Fibroblast of villous mesenchyme (primary cell): Measurements from ENCODE around the gene ROPN1L. TPM values are rescaled to one million over a fixed set of nuclear protein-coding genes. Genes with fewer than 3 reads are reported as not detected.

Experiments
- DNase-seq: peaks from one replicate; pipeline ENCODE4 v3.0.0-alpha.2; 2010; ENCODE audit warnings: low read depth
- H3K4me3 ChIP-seq: 2 replicates; pipeline ENCODE4 v1.5.1; 2011; ENCODE audit warnings: low read depth, mild to moderate bottlenecking, low read length
- total RNA-seq: library from RNA; depleted of rRNA; stranded (reverse); fragments of >200 nt; gene quantifications from 2 replicates; pipeline ENCODE4 v1.2.3, GENCODE V29; 2012
- TF ChIP-seq, protein P1 (sequence below): IDR thresholded peaks from 2 replicates; pipeline ENCODE4 v1.5.1; 2012; ENCODE audit warnings: low read depth, mild to moderate bottlenecking, low read length; ENCODE audit not compliant: insufficient read depth

ROPN1L gene
- total RNA-seq, 1 donor, result 0.43 TPM

DNA sequence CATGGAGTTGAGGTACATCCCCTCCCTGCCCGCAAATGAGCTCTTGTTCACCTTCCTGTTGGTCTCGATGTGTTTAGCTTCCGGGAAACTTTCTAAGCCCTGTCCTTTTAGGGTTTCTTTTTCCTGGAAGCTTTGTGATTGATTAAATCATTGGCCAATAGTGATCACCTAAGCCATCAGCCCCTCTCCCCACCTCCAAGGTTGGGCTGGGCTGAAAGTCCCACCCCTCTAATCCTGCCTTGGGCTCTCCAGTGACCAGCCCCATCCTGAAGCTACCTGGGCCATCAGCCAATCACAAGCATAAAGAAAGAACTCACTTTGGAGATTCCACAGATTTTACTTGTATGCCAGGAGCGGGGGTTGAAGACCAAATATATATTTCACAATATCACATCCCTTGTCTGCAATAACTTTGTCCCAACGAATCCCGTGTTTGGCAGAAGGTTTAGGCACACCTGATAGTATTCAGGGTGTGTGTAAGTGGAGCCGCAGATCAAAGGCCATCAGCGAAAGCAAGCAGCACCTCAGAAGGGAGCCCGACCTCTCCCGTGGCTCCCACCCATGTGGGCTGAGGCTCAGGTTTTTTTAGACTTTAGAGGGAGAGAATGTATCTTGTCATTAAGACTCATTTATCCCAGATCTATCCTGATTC, 20.4 kb downstream of the ROPN1L start:
- no peak overlapping the region for H3K4me3 ChIP-seq
- TF ChIP-seq, protein P1, sequence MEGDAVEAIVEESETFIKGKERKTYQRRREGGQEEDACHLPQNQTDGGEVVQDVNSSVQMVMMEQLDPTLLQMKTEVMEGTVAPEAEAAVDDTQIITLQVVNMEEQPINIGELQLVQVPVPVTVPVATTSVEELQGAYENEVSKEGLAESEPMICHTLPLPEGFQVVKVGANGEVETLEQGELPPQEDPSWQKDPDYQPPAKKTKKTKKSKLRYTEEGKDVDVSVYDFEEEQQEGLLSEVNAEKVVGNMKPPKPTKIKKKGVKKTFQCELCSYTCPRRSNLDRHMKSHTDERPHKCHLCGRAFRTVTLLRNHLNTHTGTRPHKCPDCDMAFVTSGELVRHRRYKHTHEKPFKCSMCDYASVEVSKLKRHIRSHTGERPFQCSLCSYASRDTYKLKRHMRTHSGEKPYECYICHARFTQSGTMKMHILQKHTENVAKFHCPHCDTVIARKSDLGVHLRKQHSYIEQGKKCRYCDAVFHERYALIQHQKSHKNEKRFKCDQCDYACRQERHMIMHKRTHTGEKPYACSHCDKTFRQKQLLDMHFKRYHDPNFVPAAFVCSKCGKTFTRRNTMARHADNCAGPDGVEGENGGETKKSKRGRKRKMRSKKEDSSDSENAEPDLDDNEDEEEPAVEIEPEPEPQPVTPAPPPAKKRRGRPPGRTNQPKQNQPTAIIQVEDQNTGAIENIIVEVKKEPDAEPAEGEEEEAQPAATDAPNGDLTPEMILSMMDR, result no peak
- no peak for DNase-seq

DNA sequence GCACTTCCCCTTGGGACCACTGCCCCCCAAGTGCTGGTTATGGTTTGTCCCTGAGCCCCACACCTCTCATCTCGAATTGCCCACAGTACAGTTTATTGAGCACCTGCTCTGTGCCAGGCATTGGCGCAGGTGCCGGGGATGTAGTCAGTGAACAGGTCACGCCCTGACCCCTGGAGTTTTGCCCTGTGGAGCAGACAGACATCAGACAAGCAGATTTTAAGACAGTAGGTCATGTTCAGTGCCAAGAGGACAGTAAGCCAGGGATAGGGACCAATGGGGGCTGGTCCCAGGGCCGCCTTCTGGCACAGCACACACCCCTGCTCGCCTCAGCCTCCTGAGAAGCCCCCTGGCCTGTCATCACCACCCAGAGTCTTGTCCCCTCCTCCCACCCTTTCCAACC, 21.9 kb downstream of the ROPN1L start:
- DNase-seq, result no peak
- TF ChIP-seq, protein P1, result no peak
- no peak overlapping the region for H3K4me3 ChIP-seq

DNA sequence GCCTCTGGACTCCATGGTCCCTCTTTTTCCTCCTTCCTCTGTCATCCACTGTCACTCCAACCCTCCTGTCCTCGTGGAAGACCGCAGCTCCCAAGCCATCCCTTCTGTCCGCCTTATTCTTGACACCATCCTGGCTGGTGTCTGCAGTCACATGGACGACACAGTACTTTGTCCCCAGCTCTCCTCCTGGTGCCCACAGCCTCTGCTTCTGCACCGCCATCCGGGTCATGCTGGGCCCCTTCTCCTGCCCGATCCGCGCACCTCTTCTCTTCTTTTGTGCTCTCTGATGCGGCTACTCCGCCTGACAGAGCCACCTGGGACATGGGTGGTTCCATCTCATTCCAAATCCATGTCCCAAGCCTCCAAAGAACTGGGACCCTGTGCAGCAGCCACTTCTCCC, 22.5 kb downstream of the ROPN1L start:
- no peak for DNase-seq
- TF ChIP-seq, protein P1, result no peak
- no peak overlapping the region for H3K4me3 ChIP-seq

DNA sequence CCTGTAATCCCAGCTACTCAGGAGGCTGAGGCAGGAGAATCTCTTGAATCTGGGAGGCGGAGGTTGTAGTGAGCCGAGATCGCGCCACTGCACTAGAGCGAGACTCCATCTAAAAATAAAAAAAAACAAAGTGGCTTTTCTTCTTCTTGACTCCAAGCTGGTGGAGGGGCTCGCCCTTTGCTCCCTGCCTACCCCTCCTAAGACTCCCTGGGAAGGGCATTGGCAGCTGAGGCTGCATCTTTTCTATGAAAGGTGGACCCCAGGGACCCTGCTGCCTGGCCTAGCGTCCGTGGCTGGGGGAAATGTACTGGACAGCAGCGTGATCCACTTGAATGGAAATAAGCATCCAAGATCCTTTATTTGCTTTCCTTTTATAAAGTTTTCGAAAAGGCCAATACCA, 24.0 kb downstream of the ROPN1L start:
- no peak for DNase-seq
- no peak overlapping the region for H3K4me3 ChIP-seq
- TF ChIP-seq, protein P1, result no peak

DNA sequence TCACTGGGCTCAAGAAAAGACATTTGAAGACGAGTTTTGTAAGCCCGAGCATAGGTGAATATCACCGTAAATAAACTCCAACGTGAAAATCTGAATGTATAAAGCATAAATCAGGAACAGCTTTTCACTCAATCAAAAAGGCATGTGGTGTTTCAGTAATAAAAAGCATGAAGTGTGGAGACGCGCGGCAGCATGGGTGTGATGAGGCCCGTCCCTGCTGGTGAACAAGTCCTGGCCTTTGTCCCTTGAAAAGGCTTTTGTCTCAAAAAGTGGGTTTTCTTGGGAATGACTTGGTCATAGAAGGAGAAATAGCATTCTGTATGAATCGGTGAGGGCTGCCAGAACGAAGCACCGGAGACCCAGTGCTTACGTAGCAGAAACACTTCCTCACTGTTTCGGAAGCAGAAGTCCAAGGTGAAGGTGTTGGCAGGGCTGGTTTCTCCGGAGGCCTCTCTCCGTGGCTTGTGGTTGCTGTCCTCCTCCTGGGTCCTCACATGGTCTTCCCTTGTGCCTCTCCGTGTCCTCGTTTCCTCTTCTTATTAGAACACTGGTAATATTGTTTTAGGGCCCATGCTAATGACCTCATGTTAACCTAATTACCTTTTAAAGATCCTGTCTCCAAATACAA, 24.9 kb downstream of the ROPN1L start:
- no peak for DNase-seq
- TF ChIP-seq, protein P1, result no peak
- H3K4me3 ChIP-seq, result no peak overlapping the region

DNA sequence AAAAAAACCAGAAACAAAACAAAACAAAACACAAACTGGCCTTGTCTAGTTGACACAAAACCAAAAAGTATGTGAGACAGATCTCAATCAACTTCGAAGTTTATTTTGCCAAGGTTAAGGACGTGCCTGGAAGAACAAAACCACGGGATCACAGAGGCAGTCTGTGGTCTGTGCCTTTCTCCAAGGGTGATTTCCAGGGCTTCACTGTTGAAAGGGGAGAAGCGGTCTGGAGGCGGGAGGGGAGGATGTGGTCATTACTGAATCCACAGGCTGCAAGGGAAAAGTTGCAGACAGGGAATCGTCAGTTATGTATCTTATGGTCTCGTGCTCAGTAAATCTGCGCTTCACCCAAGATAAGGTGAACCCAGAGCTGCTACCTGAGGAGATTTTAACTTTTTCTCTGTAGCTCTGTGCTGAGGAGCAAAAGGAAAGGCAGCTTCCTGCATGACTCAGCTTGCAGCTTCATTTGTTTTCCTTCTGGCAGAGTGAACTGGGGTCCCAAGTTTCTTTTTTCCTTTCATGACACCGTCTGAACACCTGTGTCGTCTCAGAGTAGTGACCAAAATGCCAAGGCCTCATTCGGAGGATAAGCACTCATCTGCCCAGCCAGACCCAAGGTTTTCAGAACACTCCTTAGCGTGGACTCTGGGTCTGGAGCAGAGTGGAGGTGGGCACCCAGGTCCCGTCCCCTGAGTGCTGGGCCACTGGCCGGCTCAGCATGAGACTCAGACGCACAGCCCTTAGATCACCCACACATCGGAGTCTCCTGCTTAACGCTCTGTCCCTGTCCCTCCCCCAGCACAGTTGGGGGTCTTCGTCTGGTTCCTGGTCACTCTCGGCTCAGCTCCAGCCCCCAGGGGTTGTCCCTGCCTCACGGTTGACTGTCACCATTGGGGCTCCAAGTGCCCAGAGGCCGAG, 25.9 kb downstream of the ROPN1L start:
- H3K4me3 ChIP-seq, result no peak overlapping the region
- peak; percentile 64 for DNase-seq
- TF ChIP-seq, protein P1, result no peak
